WTC11 (cell line): ENCODE data around the gene FBXO22. TPM values are rescaled to one million over a fixed set of nuclear protein-coding genes. Genes with fewer than 3 reads are reported as not detected.

Experiments used
- ATAC-seq: fragments of 200-7000 bp; cut with Tn5 transposase; 2 replicates; pipeline ENCODE4 v1.10.0; 2021; ENCODE audit warnings: mild to moderate bottlenecking, moderate library complexity
- CTCF ChIA-PET: fragments of 300-600 bp; sonication (Branson Sonifier 250); formaldehyde crosslinking; loops from one replicate; lab custom pipeline; 2021; ENCODE audit warnings: antibody characterized with exemption; lab: Charles Lee
- POLR2A ChIA-PET: fragments of 350-600 bp; sonication (Branson Sonifier 250); formaldehyde crosslinking; loops from one replicate; lab custom pipeline; 2021; ENCODE audit warnings: antibody characterized with exemption; lab: Charles Lee
- DNase-seq: peaks from one replicate; pipeline ENCODE4 v3.0.0; 2021; ENCODE audit warnings: low spot score
- H3K27ac Mint-ChIP-seq: 2 replicates; pipeline ENCODE4 v1.8.0; 2021; ENCODE audit warnings: mixed read lengths
- H3K27me3 Mint-ChIP-seq: 2 replicates; pipeline ENCODE4 v1.8.0; 2021; ENCODE audit warnings: low read depth, mild to moderate bottlenecking, moderate library complexity, mixed read lengths
- H3K36me3 Mint-ChIP-seq: 2 replicates; pipeline ENCODE4 v1.8.0; 2021; ENCODE audit warnings: mixed read lengths
- H3K4me1 Mint-ChIP-seq: 2 replicates; pipeline ENCODE4 v1.8.0; 2022; ENCODE audit warnings: mixed read lengths
- H3K4me3 Mint-ChIP-seq: 2 replicates; pipeline ENCODE4 v1.8.0; 2021; ENCODE audit warnings: mild to moderate bottlenecking, moderate library complexity, mixed read lengths
- H3K9me3 Mint-ChIP-seq: 2 replicates; pipeline ENCODE4 v1.8.0; 2021; ENCODE audit warnings: mixed read lengths
- ATF6 ChIP-seq: sonication (generic); formaldehyde crosslinking; IDR thresholded peaks from 2 replicates; pipeline ENCODE4 v1.8.1; 2023; ENCODE audit warnings: mild to moderate bottlenecking, missing genetic modification reagents
- CREM ChIP-seq: sonication (generic); formaldehyde crosslinking; IDR thresholded peaks from 2 replicates; pipeline ENCODE4 v1.8.1; 2022; ENCODE audit warnings: mild to moderate bottlenecking, missing genetic modification reagents, moderate library complexity
- ELF4 ChIP-seq: sonication (generic); formaldehyde crosslinking; IDR thresholded peaks from 2 replicates; pipeline ENCODE4 v1.8.1; 2022; ENCODE audit warnings: low read depth, mild to moderate bottlenecking, moderate library complexity, missing genetic modification reagents
- EMX1 ChIP-seq: fragments of 250-450 bp; sonication (Bioruptor Pico); IDR thresholded peaks from 2 replicates; pipeline ENCODE4 v1.8.0; 2021; ENCODE audit warnings: mild to moderate bottlenecking
- ETV6 ChIP-seq: sonication (generic); formaldehyde crosslinking; IDR thresholded peaks from 2 replicates; pipeline ENCODE4 v1.8.1; 2022; ENCODE audit warnings: mild to moderate bottlenecking, missing genetic modification reagents
- FOXJ3 ChIP-seq: sonication (generic); formaldehyde crosslinking; IDR thresholded peaks from 2 replicates; pipeline ENCODE4 v1.9.0; 2021; ENCODE audit warnings: missing genetic modification reagents, mild to moderate bottlenecking, borderline replicate concordance
- FOXP4 ChIP-seq: sonication (generic); formaldehyde crosslinking; IDR thresholded peaks from 2 replicates; pipeline ENCODE4 v1.8.0; 2022; ENCODE audit warnings: mild to moderate bottlenecking, missing genetic modification reagents
- GABPB1 ChIP-seq: sonication (generic); formaldehyde crosslinking; IDR thresholded peaks from 2 replicates; pipeline ENCODE4 v1.8.1; 2023; ENCODE audit warnings: mild to moderate bottlenecking, missing genetic modification reagents
- MLX ChIP-seq: sonication (generic); formaldehyde crosslinking; IDR thresholded peaks from 2 replicates; pipeline ENCODE4 v1.8.1; 2023; ENCODE audit warnings: mild to moderate bottlenecking, missing genetic modification reagents, moderate library complexity
- MYBL2 ChIP-seq: sonication (generic); formaldehyde crosslinking; IDR thresholded peaks from 2 replicates; pipeline ENCODE4 v1.8.1; 2023; ENCODE audit warnings: mild to moderate bottlenecking, moderate library complexity, missing genetic modification reagents
- SMAD4 ChIP-seq: sonication (generic); formaldehyde crosslinking; IDR thresholded peaks from 2 replicates; pipeline ENCODE4 v1.8.0; 2022; ENCODE audit warnings: mild to moderate bottlenecking, missing genetic modification reagents
- ZBTB21 ChIP-seq: sonication (generic); formaldehyde crosslinking; IDR thresholded peaks from 2 replicates; pipeline ENCODE4 v1.8.1; 2023; ENCODE audit warnings: mild to moderate bottlenecking, missing genetic modification reagents, borderline replicate concordance
- ZNF138 ChIP-seq: sonication (generic); formaldehyde crosslinking; conservative IDR thresholded peaks from 2 replicates; pipeline ENCODE4 v1.8.1; 2022; ENCODE audit warnings: mild to moderate bottlenecking, moderate library complexity, missing genetic modification reagents
- ZNF317 ChIP-seq: sonication (generic); formaldehyde crosslinking; IDR thresholded peaks from 2 replicates; pipeline ENCODE4 v1.8.1; 2023; ENCODE audit warnings: low read depth, mild to moderate bottlenecking, moderate library complexity, missing genetic modification reagents, borderline replicate concordance
- ZNF425 ChIP-seq: fragments of 250-450 bp; sonication (Bioruptor Pico); conservative IDR thresholded peaks from 2 replicates; pipeline ENCODE4 v1.9.0; 2021; ENCODE audit warnings: mild to moderate bottlenecking
- ZNF671 ChIP-seq: fragments of 250-450 bp; sonication (Bioruptor Pico); IDR thresholded peaks from 2 replicates; pipeline ENCODE4 v1.8.0; 2021; ENCODE audit warnings: mild to moderate bottlenecking
- total RNA-seq: library from RNA; stranded (reverse); gene quantifications from 3 replicates; pipeline ENCODE4 v1.2.3, GENCODE V29; 2021
- TF ChIP-seq, protein P1 (sequence below): sonication (generic); formaldehyde crosslinking; IDR thresholded peaks from 2 replicates; pipeline ENCODE4 v1.8.1; 2022; ENCODE audit warnings: mild to moderate bottlenecking, moderate library complexity, missing genetic modification reagents
- TF ChIP-seq, protein P2 (sequence below): sonication (generic); formaldehyde crosslinking; IDR thresholded peaks from 2 replicates; pipeline ENCODE4 v1.8.1; 2022; ENCODE audit warnings: low read depth, mild to moderate bottlenecking, moderate library complexity, missing genetic modification reagents, borderline replicate concordance

Gene FBXO22
- total RNA-seq, 1 experiment from 2014 or later: 95.7 TPM

GRCh38 chr15:75926931-75927330 lies 23.3 kb downstream of the FBXO22 start:
- H3K36me3 Mint-ChIP-seq: peaks cover 33% of the 10 kb centered on the region
- H3K9me3 Mint-ChIP-seq: no peaks in the 10 kb centered on the region
- peak overlapping the region; percentile 78; the same call in 1 of the 2 replicates for H3K27ac Mint-ChIP-seq
- no peak for ATAC-seq
- POLR2A ChIA-PET: no interaction called here
- H3K4me3 Mint-ChIP-seq: no peak overlapping the region
- peaks cover 47% of the 10 kb centered on the region for H3K4me1 Mint-ChIP-seq
- no peak for DNase-seq
- H3K27me3 Mint-ChIP-seq: no peaks in the 10 kb centered on the region
- CTCF ChIA-PET: interaction anchor here (1.1 to 5.9 kb wide), 3 partner anchors 117 to 212 kb away, joined by 4 to 73 read pairs (median 52); no protein-coding TSS in a partner anchor
- TF ChIP-seq ZBTB21 (CRISPR knock-in tag): no peak
- no peak for TF ChIP-seq CREM (CRISPR knock-in tag)
- TF ChIP-seq ELF4 (CRISPR knock-in tag): no peak
- no peak for TF ChIP-seq ATF6 (CRISPR knock-in tag)
- no peak for TF ChIP-seq ZNF671 (CRISPR knock-in tag)
- no peak for TF ChIP-seq FOXJ3 (CRISPR knock-in tag)
- no peak for TF ChIP-seq EMX1 (CRISPR knock-in tag)
- TF ChIP-seq FOXP4 (CRISPR knock-in tag): no peak
- no peak for TF ChIP-seq MLX (CRISPR knock-in tag)
- no peak for TF ChIP-seq ZNF425
- TF ChIP-seq, protein P1, sequence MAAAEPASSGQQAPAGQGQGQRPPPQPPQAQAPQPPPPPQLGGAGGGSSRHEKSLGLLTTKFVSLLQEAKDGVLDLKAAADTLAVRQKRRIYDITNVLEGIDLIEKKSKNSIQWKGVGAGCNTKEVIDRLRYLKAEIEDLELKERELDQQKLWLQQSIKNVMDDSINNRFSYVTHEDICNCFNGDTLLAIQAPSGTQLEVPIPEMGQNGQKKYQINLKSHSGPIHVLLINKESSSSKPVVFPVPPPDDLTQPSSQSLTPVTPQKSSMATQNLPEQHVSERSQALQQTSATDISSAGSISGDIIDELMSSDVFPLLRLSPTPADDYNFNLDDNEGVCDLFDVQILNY (CRISPR knock-in tag): no peak
- TF ChIP-seq ZNF317: no peak
- TF ChIP-seq MYBL2 (CRISPR knock-in tag): no peak
- TF ChIP-seq ZNF138 (CRISPR knock-in tag): no peak
- TF ChIP-seq, all 79 proteins: peak for 0

DNA sequence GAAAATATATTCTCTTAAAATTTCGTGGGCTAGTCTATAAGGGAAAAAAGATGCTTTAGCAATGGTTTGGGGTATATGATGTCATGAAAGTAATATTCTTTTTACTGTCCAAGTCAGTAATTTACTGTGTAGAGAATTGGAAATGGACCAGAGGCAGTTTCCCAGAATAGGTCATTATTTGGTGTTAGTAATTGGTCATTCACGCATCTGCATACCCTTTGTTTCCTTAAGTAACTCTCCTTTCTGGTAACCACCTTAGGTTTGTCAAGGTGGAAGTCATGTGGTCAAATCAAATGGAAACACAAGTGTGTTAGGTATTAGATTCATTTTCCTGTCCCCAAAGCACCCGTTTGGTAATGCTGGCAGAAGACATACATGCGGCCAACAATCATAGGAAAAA lies 23.9 kb downstream of the FBXO22 start:
- Mint-ChIP-seq H3K9me3 (no peaks in the 10 kb centered on the region), H3K27me3 (no peaks in the 10 kb centered on the region), H3K27ac (peak overlapping the region; percentile 78; the same call in 1 of the 2 replicates), H3K36me3 (peaks cover 33% of the 10 kb centered on the region), H3K4me1 (peaks cover 47% of the 10 kb centered on the region), H3K4me3 (no peak overlapping the region)
- DNase-seq (no peak), ATAC-seq (no peak)
- POLR2A ChIA-PET: no interaction called here
- CTCF ChIA-PET: interaction anchor here (1.1 to 5.9 kb wide), 10 partner anchors 8 to 258 kb away, joined by 3 to 73 read pairs (median 8); no protein-coding TSS in a partner anchor
- TF ChIP-seq SMAD4 (CRISPR knock-in tag) (no peak), ETV6 (CRISPR knock-in tag) (no peak), GABPB1 (CRISPR knock-in tag) (no peak)
- TF ChIP-seq, protein P2, sequence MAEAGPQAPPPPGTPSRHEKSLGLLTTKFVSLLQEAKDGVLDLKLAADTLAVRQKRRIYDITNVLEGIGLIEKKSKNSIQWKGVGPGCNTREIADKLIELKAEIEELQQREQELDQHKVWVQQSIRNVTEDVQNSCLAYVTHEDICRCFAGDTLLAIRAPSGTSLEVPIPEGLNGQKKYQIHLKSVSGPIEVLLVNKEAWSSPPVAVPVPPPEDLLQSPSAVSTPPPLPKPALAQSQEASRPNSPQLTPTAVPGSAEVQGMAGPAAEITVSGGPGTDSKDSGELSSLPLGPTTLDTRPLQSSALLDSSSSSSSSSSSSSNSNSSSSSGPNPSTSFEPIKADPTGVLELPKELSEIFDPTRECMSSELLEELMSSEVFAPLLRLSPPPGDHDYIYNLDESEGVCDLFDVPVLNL: no peak
